Ishikawa (cell line): ENCODE results near the gene MSH6.

Experiments
- CEBPB ChIP-seq: IDR thresholded peaks from 2 replicates; pipeline ENCODE4 v1.6.1; 2012
- CREB1 ChIP-seq: IDR thresholded peaks from 2 replicates; pipeline ENCODE4 v1.6.1; 2012; ENCODE audit warnings: low read depth
- EGR1 ChIP-seq: IDR thresholded peaks from 2 replicates; pipeline ENCODE4 v1.6.1; 2012
- EP300 ChIP-seq: IDR thresholded peaks from 2 replicates; pipeline ENCODE4 v1.6.1; 2012; ENCODE audit warnings: borderline replicate concordance
- FOXM1 ChIP-seq: IDR thresholded peaks from 2 replicates; pipeline ENCODE4 v1.6.1; 2012; ENCODE audit warnings: low read depth, borderline replicate concordance
- NFIC ChIP-seq: IDR thresholded peaks from 2 replicates; pipeline ENCODE4 v1.6.1; 2012
- RAD21 ChIP-seq: IDR thresholded peaks from 2 replicates; pipeline ENCODE4 v1.6.1; 2012; ENCODE audit warnings: low read depth
- TAF1 ChIP-seq: IDR thresholded peaks from 2 replicates; pipeline ENCODE4 v1.6.1; 2012; ENCODE audit warnings: low read depth, mild to moderate bottlenecking
- TCF12 ChIP-seq: IDR thresholded peaks from 2 replicates; pipeline ENCODE4 v1.6.1; 2012; ENCODE audit warnings: low read depth
- TEAD4 ChIP-seq: IDR thresholded peaks from 2 replicates; pipeline ENCODE4 v1.6.1; 2012
- YY1 ChIP-seq: IDR thresholded peaks from 2 replicates; pipeline ENCODE4 v1.6.1; 2012; ENCODE audit warnings: low read depth
- ZBTB7A ChIP-seq: IDR thresholded peaks from 2 replicates; pipeline ENCODE4 v1.6.1; 2012; ENCODE audit warnings: low read depth
- TF ChIP-seq, protein P1 (sequence below): IDR thresholded peaks from 2 replicates; pipeline ENCODE4 v1.6.1; 2012
- TF ChIP-seq, protein P2 (sequence below): IDR thresholded peaks from 2 replicates; pipeline ENCODE4 v1.6.1; 2012; ENCODE audit warnings: low read depth, mild to moderate bottlenecking
- TF ChIP-seq, protein P3 (sequence below): IDR thresholded peaks from 2 replicates; pipeline ENCODE4 v1.6.1; 2012

The MSH6 gene

DNA sequence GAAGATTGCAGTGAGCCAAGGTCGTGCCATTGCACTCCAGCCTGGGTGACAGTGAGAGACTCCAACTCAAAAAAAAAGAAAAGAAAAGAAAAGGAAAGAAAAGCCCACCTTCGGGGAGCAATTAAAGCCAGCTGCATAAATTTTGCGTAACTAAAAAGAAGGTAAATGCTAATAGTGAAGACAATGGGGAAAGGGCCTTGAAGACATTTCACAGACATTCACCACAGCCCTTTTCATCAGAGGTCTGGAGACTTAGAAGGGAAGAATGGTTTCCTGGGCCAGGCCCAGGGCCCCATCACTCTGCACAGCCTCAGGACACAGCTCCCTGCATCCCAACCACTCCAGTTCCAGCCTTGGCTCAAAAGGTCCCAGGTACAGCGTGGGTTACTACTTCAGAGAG is 35.1 kb upstream of the MSH6 start:
- TF ChIP-seq CREB1 = no peak
- no peak for TF ChIP-seq ZBTB7A
- TF ChIP-seq FOXM1 = no peak
- TF ChIP-seq TAF1 = no peak
- no peak for TF ChIP-seq TCF12
- TF ChIP-seq, protein P1, sequence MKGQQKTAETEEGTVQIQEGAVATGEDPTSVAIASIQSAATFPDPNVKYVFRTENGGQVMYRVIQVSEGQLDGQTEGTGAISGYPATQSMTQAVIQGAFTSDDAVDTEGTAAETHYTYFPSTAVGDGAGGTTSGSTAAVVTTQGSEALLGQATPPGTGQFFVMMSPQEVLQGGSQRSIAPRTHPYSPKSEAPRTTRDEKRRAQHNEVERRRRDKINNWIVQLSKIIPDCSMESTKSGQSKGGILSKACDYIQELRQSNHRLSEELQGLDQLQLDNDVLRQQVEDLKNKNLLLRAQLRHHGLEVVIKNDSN = no peak
- TF ChIP-seq TEAD4 = no peak
- no peak for TF ChIP-seq NFIC
- no peak for TF ChIP-seq CEBPB
- TF ChIP-seq, protein P2, sequence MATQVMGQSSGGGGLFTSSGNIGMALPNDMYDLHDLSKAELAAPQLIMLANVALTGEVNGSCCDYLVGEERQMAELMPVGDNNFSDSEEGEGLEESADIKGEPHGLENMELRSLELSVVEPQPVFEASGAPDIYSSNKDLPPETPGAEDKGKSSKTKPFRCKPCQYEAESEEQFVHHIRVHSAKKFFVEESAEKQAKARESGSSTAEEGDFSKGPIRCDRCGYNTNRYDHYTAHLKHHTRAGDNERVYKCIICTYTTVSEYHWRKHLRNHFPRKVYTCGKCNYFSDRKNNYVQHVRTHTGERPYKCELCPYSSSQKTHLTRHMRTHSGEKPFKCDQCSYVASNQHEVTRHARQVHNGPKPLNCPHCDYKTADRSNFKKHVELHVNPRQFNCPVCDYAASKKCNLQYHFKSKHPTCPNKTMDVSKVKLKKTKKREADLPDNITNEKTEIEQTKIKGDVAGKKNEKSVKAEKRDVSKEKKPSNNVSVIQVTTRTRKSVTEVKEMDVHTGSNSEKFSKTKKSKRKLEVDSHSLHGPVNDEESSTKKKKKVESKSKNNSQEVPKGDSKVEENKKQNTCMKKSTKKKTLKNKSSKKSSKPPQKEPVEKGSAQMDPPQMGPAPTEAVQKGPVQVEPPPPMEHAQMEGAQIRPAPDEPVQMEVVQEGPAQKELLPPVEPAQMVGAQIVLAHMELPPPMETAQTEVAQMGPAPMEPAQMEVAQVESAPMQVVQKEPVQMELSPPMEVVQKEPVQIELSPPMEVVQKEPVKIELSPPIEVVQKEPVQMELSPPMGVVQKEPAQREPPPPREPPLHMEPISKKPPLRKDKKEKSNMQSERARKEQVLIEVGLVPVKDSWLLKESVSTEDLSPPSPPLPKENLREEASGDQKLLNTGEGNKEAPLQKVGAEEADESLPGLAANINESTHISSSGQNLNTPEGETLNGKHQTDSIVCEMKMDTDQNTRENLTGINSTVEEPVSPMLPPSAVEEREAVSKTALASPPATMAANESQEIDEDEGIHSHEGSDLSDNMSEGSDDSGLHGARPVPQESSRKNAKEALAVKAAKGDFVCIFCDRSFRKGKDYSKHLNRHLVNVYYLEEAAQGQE = no peak
- no peak for TF ChIP-seq EP300
- no peak for TF ChIP-seq YY1
- TF ChIP-seq RAD21 = no peak
- TF ChIP-seq, protein P3, sequence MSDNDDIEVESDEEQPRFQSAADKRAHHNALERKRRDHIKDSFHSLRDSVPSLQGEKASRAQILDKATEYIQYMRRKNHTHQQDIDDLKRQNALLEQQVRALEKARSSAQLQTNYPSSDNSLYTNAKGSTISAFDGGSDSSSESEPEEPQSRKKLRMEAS = no peak

DNA sequence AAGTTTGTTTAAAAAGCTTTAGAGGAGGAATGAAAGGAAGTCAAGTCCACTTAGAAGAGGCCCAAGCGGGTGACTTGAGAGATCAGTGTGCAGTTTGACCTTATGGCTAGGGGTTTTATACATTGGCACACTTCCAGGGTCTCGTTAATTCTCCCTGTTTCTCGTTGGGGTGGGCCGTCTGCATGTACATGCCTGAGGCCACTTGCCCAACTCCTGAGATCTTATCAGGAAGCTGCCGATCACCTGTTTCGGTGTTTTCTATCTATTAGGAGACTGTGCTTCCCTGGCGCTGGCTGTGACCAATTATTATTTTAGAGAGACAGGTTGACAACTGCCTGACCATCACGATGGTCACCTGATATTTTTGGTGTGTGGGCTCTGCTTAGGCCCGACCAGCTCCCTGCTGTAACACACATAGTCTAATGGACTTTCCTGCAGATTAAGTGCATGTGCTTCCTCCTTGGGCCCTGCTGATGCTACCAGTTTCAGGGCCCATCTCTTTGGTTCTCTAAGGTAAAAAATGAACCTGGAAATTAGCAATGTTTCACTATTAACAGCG is 31.0 kb upstream of the MSH6 start:
- TF ChIP-seq TCF12 (no peak), FOXM1 (no peak), CREB1 (no peak), TAF1 (no peak), YY1 (no peak), CEBPB (no peak), RAD21 (no peak), NFIC (no peak), EP300 (no peak), EGR1 (no peak), TEAD4 (no peak), ZBTB7A (no peak)
- TF ChIP-seq, protein P2 = no peak
- TF ChIP-seq, protein P1 = no peak
- TF ChIP-seq, protein P3 = no peak

DNA sequence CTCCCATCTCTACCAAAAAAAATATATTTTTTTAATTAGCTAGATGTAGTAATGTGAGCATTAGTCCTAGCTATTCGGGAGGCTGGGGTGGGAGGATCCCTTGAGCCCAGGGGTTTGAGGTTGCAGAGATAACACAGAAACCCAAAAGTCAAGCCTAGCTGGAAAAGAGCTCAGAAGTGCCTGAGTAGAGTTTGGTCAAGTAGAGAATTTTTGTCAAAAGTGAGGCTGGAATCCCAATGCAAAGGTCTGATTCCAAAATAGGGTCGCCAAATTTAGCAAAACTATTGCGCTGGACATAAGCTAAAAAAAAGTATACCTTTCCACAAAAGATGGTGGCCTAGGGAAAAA is 15.5 kb upstream of the MSH6 start:
- TF ChIP-seq, protein P3 = no peak
- TF ChIP-seq RAD21 (no peak), EP300 (no peak), ZBTB7A (no peak), YY1 (no peak), TAF1 (no peak), EGR1 (no peak), CEBPB (no peak), FOXM1 (no peak), TEAD4 (no peak), CREB1 (no peak), NFIC (no peak), TCF12 (no peak)
- TF ChIP-seq, protein P2 = no peak
- TF ChIP-seq, protein P1 = no peak
